AG04449 (cell line): Measurements from ENCODE around the gene BORA.

Source experiments
- CTCF ChIA-PET: fragments of 350-600 bp; formaldehyde crosslinking; extraction: SDS; loops from one replicate; lab custom pipeline; 2021; ENCODE audit warnings: antibody characterized with exemption; lab: Yijun Ruan, JAX
- POLR2A ChIA-PET: fragments of 400-600, 350-600 bp; formaldehyde crosslinking; extraction: SDS; loops from one replicate; lab custom pipeline; 2020; ENCODE audit warnings: antibody characterized with exemption, inconsistent platforms; lab: Yijun Ruan, JAX
- DNase-seq: peaks from one replicate; pipeline ENCODE4 v3.0.0-alpha.2; 2010; ENCODE audit warnings: low read depth, low spot score
- H3K4me3 ChIP-seq: 2 replicates; pipeline ENCODE4 v1.5.1; 2011; ENCODE audit warnings: low read depth, mild to moderate bottlenecking, control low read depth, low read length
- TF ChIP-seq, protein P1 (sequence below): IDR thresholded peaks from one replicate; pipeline ENCODE4 v1.5.1; 2011; ENCODE audit warnings: mild to moderate bottlenecking, moderate library complexity, low read length, control low read depth, inconsistent platforms; ENCODE audit not compliant: insufficient read depth; ENCODE audit errors: missing control alignments

Gene BORA

DNA sequence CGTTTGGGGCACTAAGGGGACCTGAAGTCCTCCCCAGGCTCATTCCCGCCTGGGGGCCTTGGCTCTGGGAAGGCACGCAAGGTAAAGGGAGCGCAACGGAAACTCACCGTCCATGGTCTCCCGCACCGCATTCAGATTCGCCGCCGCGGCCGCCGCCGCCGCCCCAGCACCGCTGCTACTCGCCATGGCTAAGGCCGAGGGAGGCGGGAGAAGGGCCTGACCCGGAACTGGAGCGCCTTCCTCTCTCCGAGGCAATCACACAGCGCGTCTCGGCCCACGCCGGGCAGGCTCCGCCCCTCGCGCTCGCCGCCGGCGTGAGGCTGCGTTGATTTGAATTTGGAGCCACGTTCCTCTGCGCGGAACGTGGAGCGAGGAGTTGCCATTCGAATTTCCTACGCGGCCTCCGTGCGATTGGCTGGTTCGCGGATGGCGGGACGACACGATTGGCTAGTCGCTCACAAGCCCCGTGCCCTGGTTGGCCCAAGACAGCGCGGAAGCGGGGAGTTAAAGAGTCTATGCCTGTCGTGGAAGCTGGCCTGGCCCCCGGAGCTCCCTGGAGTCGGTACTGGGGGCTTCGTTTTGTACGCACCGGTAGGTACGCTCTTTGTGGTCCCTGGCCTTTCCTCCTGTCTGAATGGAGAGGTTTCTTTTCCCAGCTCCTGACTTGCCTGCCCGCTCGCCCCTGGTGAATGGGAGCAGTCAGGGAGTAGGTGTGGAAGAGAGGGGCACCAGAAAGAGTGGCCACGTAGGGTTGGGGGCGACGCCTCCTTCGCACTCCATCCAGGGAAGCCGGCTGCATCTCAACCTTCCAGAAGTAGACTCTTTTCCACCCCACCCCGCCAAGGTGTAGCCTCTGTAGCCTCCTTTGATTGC lies at the start of gene BORA, which contains the start of gene MZT1:
Gene BORA (plus strand): TSS at position 507 of the 873 bp plus-strand sequence. CDS start 1,018 bp downstream, outside the sequence.
Gene MZT1 (minus strand): TSS at position 213 of the 873 bp plus-strand sequence. CDS start 27 bp downstream, at position 186.
- DNase-seq = peak; percentile 84
- CTCF ChIA-PET = interaction anchor here (0.6 kb wide), 1 partner anchor 9 kb away, joined by 3 read pairs; no protein-coding TSS in a partner anchor
- peak within 1 kb of the TSS; percentile 87 for H3K4me3 ChIP-seq
- POLR2A ChIA-PET = no interaction called here
- TF ChIP-seq, protein P1, sequence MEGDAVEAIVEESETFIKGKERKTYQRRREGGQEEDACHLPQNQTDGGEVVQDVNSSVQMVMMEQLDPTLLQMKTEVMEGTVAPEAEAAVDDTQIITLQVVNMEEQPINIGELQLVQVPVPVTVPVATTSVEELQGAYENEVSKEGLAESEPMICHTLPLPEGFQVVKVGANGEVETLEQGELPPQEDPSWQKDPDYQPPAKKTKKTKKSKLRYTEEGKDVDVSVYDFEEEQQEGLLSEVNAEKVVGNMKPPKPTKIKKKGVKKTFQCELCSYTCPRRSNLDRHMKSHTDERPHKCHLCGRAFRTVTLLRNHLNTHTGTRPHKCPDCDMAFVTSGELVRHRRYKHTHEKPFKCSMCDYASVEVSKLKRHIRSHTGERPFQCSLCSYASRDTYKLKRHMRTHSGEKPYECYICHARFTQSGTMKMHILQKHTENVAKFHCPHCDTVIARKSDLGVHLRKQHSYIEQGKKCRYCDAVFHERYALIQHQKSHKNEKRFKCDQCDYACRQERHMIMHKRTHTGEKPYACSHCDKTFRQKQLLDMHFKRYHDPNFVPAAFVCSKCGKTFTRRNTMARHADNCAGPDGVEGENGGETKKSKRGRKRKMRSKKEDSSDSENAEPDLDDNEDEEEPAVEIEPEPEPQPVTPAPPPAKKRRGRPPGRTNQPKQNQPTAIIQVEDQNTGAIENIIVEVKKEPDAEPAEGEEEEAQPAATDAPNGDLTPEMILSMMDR = no peak

DNA sequence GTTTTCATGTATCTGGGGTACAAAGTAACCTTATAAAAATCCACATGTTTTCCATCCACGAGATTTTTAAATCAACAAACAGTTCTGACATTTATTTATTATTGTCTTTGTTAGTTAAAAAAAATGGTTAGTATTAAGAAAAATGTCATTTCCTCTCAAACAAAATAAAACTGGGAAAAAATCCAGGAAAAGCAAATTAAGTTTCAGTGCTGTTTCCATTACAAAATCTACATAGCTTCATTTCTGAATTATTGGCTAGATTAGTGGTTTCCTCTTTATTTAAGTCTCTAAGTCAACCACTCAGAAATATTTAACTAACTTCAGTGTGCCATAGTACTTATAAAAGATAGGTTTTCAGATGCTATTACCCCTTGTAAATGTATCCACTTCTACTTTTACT lies 49.4 kb upstream of the BORA start:
- ChIA-PET CTCF (no interaction called here), POLR2A (no interaction called here)
- no peak overlapping the region for H3K4me3 ChIP-seq
- DNase-seq = no peak
- TF ChIP-seq, protein P1 = no peak

DNA sequence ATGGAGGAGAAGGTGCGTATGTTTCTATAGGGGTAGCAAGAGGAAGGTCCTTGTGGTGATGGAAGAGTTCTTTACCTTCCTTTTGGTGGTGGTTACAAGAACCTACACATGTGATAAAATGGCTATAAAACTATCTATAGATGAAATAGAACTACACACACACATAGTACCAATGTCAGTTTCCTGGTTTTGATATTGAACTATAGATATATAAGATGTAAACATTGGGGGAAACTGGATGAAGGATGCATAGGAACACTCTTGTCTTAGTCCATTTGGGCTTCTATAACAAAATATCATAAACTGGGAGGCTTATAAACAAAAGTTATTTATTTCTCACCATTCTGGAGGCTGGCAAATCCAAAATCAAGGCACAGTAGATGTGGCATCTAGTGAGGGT lies 47.4 kb upstream of the BORA start:
- ChIA-PET POLR2A (no interaction called here), CTCF (no interaction called here)
- no peak for DNase-seq
- H3K4me3 ChIP-seq = no peak overlapping the region
- TF ChIP-seq, protein P1 = no peak

DNA sequence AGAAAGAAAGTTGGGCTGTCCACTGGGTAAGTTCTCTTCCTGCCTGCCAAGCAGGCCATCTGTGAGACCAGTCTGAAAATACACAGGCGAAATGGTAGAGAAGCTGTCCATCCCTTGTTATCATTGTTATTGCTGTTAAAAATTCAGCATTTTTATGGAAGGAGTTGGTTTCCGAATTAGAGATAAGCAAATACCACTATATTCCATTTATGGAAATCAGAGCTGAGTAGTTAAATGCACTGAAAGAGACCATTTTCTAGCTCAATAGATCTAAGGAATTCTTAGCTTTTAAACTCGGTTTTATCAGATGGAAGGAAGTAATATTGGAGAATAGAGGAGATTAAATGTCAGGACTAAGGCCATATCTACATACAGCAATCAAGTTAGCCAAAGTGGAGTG lies 41.0 kb upstream of the BORA start:
- H3K4me3 ChIP-seq = no peak overlapping the region
- CTCF ChIA-PET = interaction anchor here (0.9 to 1.0 kb wide), 2 partner anchors 11 to 16 kb away, joined by 3 to 4 read pairs; no protein-coding TSS in a partner anchor
- DNase-seq = no peak
- TF ChIP-seq, protein P1 = no peak
- POLR2A ChIA-PET = interaction anchor here (0.6 kb wide), 1 partner anchor 115 kb away, joined by 3 read pairs; no protein-coding TSS in a partner anchor

DNA sequence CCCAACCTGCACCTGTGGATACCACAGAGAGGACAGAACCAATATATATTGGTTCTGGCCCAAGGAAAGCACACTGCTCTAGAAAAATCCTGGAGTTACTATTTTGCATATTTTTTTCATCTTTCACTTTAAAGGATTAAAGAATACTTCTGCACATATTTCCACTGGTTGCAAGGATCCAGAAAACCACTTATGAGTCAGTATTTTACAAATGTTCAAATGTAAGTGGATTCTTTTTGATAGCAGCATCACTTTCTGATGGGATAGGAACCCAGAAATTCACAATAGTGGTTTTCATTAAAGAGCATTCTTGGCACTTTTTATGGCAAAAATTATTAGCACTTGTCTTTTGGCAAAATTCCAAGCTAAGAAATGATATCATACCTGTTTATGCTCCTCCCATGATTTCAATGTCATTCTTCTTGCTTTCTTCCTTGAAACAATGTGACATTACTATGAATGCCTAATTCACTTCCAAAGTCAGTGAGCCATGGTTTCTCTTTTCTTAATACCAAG lies 38.5 kb upstream of the BORA start:
- no peak for DNase-seq
- TF ChIP-seq, protein P1 = no peak
- ChIA-PET POLR2A (no interaction called here), CTCF (no interaction called here)
- no peak overlapping the region for H3K4me3 ChIP-seq
